GM19099 (cell line): ENCODE results near the gene BTRC.

Experiments used
- POLR2A ChIP-seq: IDR thresholded peaks from 3 replicates; pipeline ENCODE4 v1.6.1; 2011; ENCODE audit warnings: low read depth; ENCODE audit not compliant: insufficient read length; ENCODE audit errors: extremely low read depth

The BTRC gene

DNA sequence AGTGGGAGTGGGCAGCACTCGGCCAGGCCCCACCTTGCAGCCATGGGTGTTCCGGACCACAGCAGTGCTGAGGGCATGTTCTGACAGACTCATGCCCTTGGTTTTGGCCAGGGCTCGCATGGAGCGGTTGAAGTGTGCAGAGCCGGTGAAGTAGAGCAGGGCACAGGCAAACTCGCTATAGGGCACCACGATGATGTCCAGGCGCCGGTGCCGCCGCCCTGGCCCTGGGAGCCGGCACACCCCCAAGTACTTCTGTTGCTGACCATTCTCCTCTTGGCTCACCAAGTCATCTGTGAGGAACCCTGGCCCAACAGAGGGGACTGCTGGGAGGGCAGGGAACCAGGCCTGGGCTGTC lies 225.5 kb downstream of the BTRC start:
- no peak for TF ChIP-seq POLR2A

DNA sequence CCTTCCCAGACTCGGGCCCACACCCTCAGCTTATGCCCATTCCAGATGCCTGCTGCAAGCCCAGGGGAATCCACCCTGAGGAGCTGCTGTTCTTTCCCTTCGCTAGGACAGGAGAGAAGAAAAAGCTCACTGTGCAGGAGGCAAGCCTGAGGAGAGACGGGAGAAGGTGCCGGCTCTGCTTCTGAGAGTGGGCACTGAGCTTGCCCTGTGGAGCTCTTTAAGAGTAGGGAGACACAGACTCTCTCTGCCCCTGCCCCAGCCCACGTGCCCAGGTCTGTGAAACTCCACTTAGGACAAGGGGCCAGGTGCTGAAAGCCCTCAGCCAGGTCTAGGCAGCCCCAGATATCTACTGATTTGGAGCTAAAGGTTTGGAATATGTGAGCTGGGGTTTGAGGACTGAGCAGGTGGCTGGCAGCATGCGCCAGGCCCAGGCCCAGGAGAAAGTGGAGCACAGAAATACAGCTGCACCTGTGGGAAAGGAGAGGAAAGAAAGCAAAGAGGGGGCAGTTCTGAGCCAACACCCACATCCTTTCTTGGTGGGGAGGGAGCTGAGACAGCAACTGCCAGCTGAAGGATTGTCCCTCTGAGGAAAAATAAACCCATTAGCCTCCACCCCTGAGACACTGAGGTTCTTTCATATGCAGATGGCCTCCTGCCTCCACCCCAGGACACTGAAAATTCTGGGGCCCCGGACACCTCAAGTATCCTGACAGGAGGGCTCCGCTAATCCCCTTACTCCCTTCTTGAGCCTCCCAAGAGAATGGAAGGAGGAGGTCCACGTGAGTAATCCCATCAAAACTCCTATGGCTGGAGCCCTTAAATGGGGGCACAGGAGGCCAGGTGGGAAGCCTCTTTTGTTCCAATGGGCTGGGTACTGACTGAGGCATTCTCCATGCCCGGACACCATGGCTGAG lies 226.8 kb downstream of the BTRC start:
- TF ChIP-seq POLR2A = no peak

- no peak for TF ChIP-seq POLR2A
Measured at GRCh38 chr10:101585841-101586240, 231.9 kb downstream of the BTRC start.

- peak; percentile 59 for TF ChIP-seq POLR2A
Measured at GRCh38 chr10:101587725-101588653, 234.0 kb downstream of the BTRC start, which contains the start of the genes DPCD and POLL. Gene DPCD, plus strand, starts transcription at chr10:101588321. Its CDS starts 16 bp downstream, at chr10:101588337. Gene POLL, minus strand, starts transcription at chr10:101588257. Its CDS starts 897 bp downstream, at chr10:101587360.

- no peak for TF ChIP-seq POLR2A
Measured at GRCh38 chr10:101588879-101589278, 234.9 kb downstream of the BTRC start.

DNA sequence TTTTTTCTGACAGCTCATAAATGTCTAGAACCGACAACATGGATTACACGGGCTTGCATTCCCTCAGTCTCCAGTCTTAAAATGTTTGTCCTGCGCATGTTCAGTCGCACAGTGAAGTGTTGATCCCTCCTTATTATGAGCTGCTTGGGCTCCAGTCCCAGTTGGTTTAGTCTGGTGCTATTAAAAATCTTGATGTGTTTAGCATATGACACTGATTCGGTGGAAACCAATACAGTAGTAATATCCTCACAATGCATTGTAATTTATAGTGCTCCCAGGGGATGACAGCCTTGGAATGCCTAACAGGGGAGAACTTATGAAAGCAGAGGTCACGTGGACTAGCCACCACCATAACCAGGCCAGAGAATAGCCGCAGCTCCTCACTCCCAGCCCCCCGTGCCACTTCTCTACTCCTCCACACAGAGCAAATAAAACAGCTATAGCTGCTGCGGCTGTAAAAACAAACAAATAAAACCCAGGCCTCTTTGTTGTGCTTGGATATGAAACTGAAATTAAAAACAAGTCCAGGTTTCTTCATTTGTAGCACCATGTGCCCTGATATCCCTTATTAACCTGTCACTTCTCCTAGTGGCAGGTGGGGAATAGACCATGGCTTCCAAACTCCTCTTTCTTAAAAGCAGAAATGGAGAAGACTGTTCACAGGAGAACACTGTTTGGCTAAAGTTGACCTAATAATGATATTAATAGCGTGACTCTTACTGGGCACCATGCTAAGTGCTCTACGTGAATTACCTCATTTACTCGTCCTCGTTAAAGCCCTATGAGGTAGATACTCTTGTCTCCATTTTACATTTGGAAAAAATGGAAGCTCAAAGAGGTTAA lies 241.8 kb downstream of the BTRC start:
- no peak for TF ChIP-seq POLR2A

GRCh38 chr10:101597091-101597900 lies 243.3 kb downstream of the BTRC start:
- no peak for TF ChIP-seq POLR2A

GRCh38 chr10:101601541-101601940 lies 247.6 kb downstream of the BTRC start:
- TF ChIP-seq POLR2A = no peak

DNA sequence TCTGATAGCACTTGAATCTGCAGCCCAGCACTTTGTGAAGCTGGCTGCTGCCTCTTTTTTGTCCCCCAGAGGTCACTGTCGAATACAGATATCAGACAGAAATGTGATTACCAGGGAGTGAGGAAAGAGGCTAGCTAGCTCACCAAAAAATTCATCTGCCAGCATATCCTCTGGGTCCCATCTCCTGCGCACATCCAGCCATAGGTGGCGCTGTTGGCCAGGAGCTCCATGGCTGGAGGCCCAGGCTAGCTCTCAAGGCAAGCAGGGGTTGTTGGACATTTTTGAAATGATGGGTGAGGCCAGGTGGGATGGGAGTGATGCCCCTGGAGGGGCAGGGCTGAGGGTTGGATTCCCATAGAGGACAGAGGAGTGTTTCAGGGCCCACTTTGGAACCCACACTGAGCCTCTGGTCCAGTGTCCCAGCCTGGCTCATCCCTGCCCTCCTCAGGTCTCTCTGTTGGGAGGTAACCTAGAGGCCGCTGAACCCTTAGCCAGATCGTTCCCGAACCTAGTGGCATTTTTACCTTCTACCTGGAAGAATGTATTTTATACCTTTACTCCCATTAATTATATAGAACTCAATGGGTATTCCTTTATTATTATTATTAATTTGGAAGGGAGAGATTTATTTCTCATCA lies 248.9 kb downstream of the BTRC start:
- TF ChIP-seq POLR2A = no peak
